HCT116 (cell line): Measurements from ENCODE around the gene RBBP8NL. TPM values are rescaled to one million over a fixed set of nuclear protein-coding genes. Genes with fewer than 3 reads are reported as not detected.

ENCODE experiments used
- ATAC-seq: fragments of 200-7000 bp; cut with Tn5 transposase; 2 replicates; pipeline ENCODE4 v1.9.1; 2020; ENCODE audit warnings: mild to moderate bottlenecking, moderate library complexity
- BruUV-seq: library from RNA; stranded (reverse); fragments of 400-500 nt; replicated peaks from 2 replicates; lab custom pipeline; 2021; lab: Mats Ljungman, UMichigan
- CTCF ChIA-PET: fragments of 300-600 bp; sonication (Branson Sonifier 250); formaldehyde crosslinking; loops from one replicate; lab custom pipeline; 2021; ENCODE audit warnings: antibody characterized with exemption; lab: Charles Lee
- POLR2A ChIA-PET: fragments of 300-600, 350-600 bp; sonication (Branson Sonifier 250); formaldehyde crosslinking; loops from one replicate; lab custom pipeline; 2021; ENCODE audit warnings: antibody characterized with exemption; lab: Charles Lee
- RAD21 ChIA-PET, 2 experiments: fragments of 300-600 bp; sonication (Branson Sonifier 250); formaldehyde crosslinking; loops; one replicate each; lab custom pipeline; 2023; ENCODE audit warnings: low total read pairs in 2 of 2; ENCODE audit not compliant: uncharacterized antibody in 2 of 2, unreplicated experiment in 2 of 2, low non-redundant PET in 1 of 2; lab: Charles Lee
- DNase-seq: peaks from one replicate; pipeline ENCODE4 v3.0.0-alpha.2; 2010; ENCODE audit warnings: low read depth, low spot score
- H2AFZ ChIP-seq: fragments of 200-600 bp; shearing (Covaris generic), sonication (generic); 2 replicates; pipeline ENCODE4 v1.6.1; 2017; ENCODE audit warnings: low read depth, mixed run types, mixed read lengths, antibody characterized with exemption, low read length; ENCODE audit not compliant: poor library complexity, severe bottlenecking
- H3K27ac ChIP-seq: 2 replicates; pipeline ENCODE4 v1.5.1; 2012; ENCODE audit warnings: low read depth, low read length
- H3K27me3 ChIP-seq: fragments of 200-600 bp; sonication (generic); 2 replicates; pipeline ENCODE4 v1.6.1; 2016; ENCODE audit warnings: mixed run types, low read length, mixed read lengths; ENCODE audit not compliant: insufficient read depth
- H3K36me3 ChIP-seq, 2 experiments: fragments of 200-500 bp in 1 of 2; fragments of 200-600 bp in 1 of 2; sonication (Bioruptor generic) in 1 of 2; sonication (generic) in 1 of 2; 2 replicates each; pipeline versions ENCODE4 v1.5.1 to v1.6.1; 2014 to 2016; ENCODE audit warnings: low read length in 2 of 2, inconsistent platforms in 1 of 2, mixed read lengths in 1 of 2, mixed run types in 1 of 2; ENCODE audit not compliant: insufficient read depth in 2 of 2, control insufficient read depth in 1 of 2
- H3K4me1 ChIP-seq, 2 experiments: fragments of 200-600 bp in 1 of 2; sonication (generic) in 1 of 2; 2 replicates each; pipeline versions ENCODE4 v1.5.1 to v1.6.1; 2012 to 2017; ENCODE audit warnings: low read length in 2 of 2, inconsistent platforms in 1 of 2, mild to moderate bottlenecking in 1 of 2, mixed read lengths in 1 of 2, mixed run types in 1 of 2, moderate library complexity in 1 of 2; ENCODE audit not compliant: insufficient read depth in 2 of 2, control insufficient read depth in 1 of 2
- H3K4me2 ChIP-seq: fragments of 200-600 bp; sonication (generic); 2 replicates; pipeline ENCODE4 v1.6.1; 2017; ENCODE audit warnings: mixed run types, low read length, mixed read lengths
- H3K4me3 ChIP-seq, 2 experiments: fragments of 200-600 bp in 1 of 2; sonication (generic) in 1 of 2; replicated peaks in 1 of 2; 2 replicates each; pipeline ENCODE4 v1.5.1; 2011 to 2016; ENCODE audit warnings: low read length in 2 of 2, control low read depth in 1 of 2, low read depth in 1 of 2, mild to moderate bottlenecking in 1 of 2, mixed read lengths in 1 of 2, mixed run types in 1 of 2
- H3K79me2 ChIP-seq: fragments of 200-600 bp; sonication (generic); 2 replicates; pipeline ENCODE4 v1.6.1; 2017; ENCODE audit warnings: mild to moderate bottlenecking, mixed run types, low read length, moderate library complexity, mixed read lengths; ENCODE audit not compliant: insufficient read depth
- H3K9ac ChIP-seq: fragments of 200-600 bp; sonication (generic); 2 replicates; pipeline ENCODE4 v1.6.1; 2016; ENCODE audit warnings: low read length, mixed read lengths
- H3K9me2 ChIP-seq: fragments of 200-600 bp; sonication (generic), shearing (Covaris generic); 2 replicates; pipeline ENCODE4 v1.6.1; 2017; ENCODE audit warnings: mixed run types, mild to moderate bottlenecking, moderate library complexity; ENCODE audit not compliant: insufficient read depth
- H3K9me3 ChIP-seq, 2 experiments: fragments of 200-500 bp in 1 of 2; fragments of 200-600 bp in 1 of 2; sonication (Bioruptor generic) in 1 of 2; sonication (generic) in 1 of 2; 2 replicates each; pipeline ENCODE4 v1.6.1; 2014 to 2017; ENCODE audit warnings: low read length in 2 of 2, mixed read lengths in 2 of 2, inconsistent platforms in 1 of 2, low read depth in 1 of 2, mild to moderate bottlenecking in 1 of 2, mixed run types in 1 of 2, moderate library complexity in 1 of 2; ENCODE audit not compliant: control insufficient read depth in 1 of 2, insufficient read depth in 1 of 2
- H4K20me1 ChIP-seq: fragments of 200-600 bp; sonication (generic), shearing (Covaris generic); 2 replicates; pipeline ENCODE4 v1.6.1; 2017; ENCODE audit warnings: mixed run types, mild to moderate bottlenecking, moderate library complexity; ENCODE audit not compliant: insufficient read depth
- CTCF ChIP-seq, 3 experiments: fragments of 200-600 bp in 1 of 3; sonication (generic) in 1 of 3; IDR thresholded peaks in 2 of 3; conservative IDR thresholded peaks in 1 of 3; 2 replicates each; pipeline ENCODE4 v1.5.1; 2012 to 2017; ENCODE audit warnings: low read depth in 2 of 3, low read length in 2 of 3, antibody characterized with exemption in 1 of 3, borderline replicate concordance in 1 of 3, control low read depth in 1 of 3, mild to moderate bottlenecking in 1 of 3, mixed read lengths in 1 of 3, mixed run types in 1 of 3, moderate library complexity in 1 of 3; ENCODE audit not compliant: insufficient read depth in 1 of 3
- JUND ChIP-seq: IDR thresholded peaks from 2 replicates; pipeline ENCODE4 v1.6.1; 2012
- SP1 ChIP-seq: IDR thresholded peaks from 2 replicates; pipeline ENCODE4 v1.6.1; 2012; ENCODE audit warnings: low read depth
- YY1 ChIP-seq: IDR thresholded peaks from 2 replicates; pipeline ENCODE4 v1.6.1; 2011; ENCODE audit warnings: low read length, low read depth, moderate library complexity, mild to moderate bottlenecking; ENCODE audit not compliant: insufficient replicate concordance; ENCODE audit errors: extremely low read depth
- intact Hi-C: fragments of 100-400 bp; cut with micrococcal nuclease; formaldehyde crosslinking; loops from 2 replicates; pipeline ENCODE4 v1.10.0; 2022
- total RNA-seq: library from RNA; stranded (reverse); gene quantifications from one replicate; pipeline ENCODE4 v1.2.1, GENCODE V29; 2021; ENCODE audit not compliant: unreplicated experiment

Gene RBBP8NL
- total RNA-seq, 1 experiment from 2014 or later = 0.59 TPM

GRCh38 chr20:62368976-62369814, 58.1 kb downstream of the RBBP8NL start:
- no peak overlapping the region for H2AFZ ChIP-seq

More at GRCh38 chr20:62368976-62369814, 58.1 kb downstream of the RBBP8NL start:
- H4K20me1 ChIP-seq = no peaks in the 10 kb centered on the region
- BruUV-seq = no TSS peak
- H3K27ac ChIP-seq = peak overlapping the region; percentile 74; the same call in 1 of the 2 replicates
- RAD21 ChIA-PET = interaction anchor here in 1 of 2 experiments (0.6 kb wide), 1 partner anchor 11 kb away, joined by 6 read pairs; no protein-coding TSS in a partner anchor
- H3K4me3 ChIP-seq = peak overlapping the region; percentile 34 to 83
- H3K9ac ChIP-seq = peak overlapping the region; percentile 51
- POLR2A ChIA-PET = interaction anchor here (0.9 to 1.6 kb wide), 5 partner anchors 10 to 19 kb away, joined by 3 to 9 read pairs (median 5); partner anchors contain the start of gene RPS21
- peak; percentile 36 for ATAC-seq
- H3K4me1 ChIP-seq = peaks cover 53 to 65% of the 10 kb centered on the region in 2 experiments
- H3K4me2 ChIP-seq = peak overlapping the region; percentile 100
- no peak for TF ChIP-seq YY1
- TF ChIP-seq SP1 = no peak
- TF ChIP-seq JUND = no peak
- peak in 2 of 3 experiments; percentile 33 to 44; a peak in 3 of 6 replicates for TF ChIP-seq CTCF (IDR thresholded peaks at IDR 0.05 in 2 of 3, conservative IDR thresholded peaks at IDR 0.05 in 1 of 3; ENCODE audit: borderline replicate concordance in 1 of 3, insufficient read depth in 1 of 3, low read depth in 2 of 3, low read length in 2 of 3)
- TF ChIP-seq, all 23 proteins: peak for 1
- no peaks in the 10 kb centered on the region for H3K9me3 ChIP-seq
- intact Hi-C loops = loop anchor here (5.0 kb wide), 1 partner anchor 67 kb away; the partner anchor contains the start of gene ADRM1
- peaks cover 28% of the 10 kb centered on the region for H3K79me2 ChIP-seq
- DNase-seq = no peak
- no peaks in the 10 kb centered on the region for H3K36me3 ChIP-seq
- H3K9me2 ChIP-seq = no peaks in the 10 kb centered on the region
- no peaks in the 10 kb centered on the region for H3K27me3 ChIP-seq
- CTCF ChIA-PET = interaction anchor here (0.5 to 1.7 kb wide), 5 partner anchors 9 to 235 kb away, joined by 3 to 10 read pairs (median 4); no protein-coding TSS in a partner anchor
